ENCODE measurements around the gene EXOC6B.
A peak's percentile ranks its signal among the peaks of the same experiment; 100 is the strongest.

Gene EXOC6B

GRCh38 chr2:72154386-72154975, 671.4 kb downstream of the EXOC6B start:
- peak; percentile 54 for DNase-seq

- no peak for DNase-seq
Observed at GRCh38 chr2:72153924-72154323, 671.9 kb downstream of the EXOC6B start.

GRCh38 chr2:72153026-72153791, 672.6 kb downstream of the EXOC6B start:
- DNase-seq: no peak

- DNase-seq: no peak
Observed at GRCh38 chr2:72150861-72151356, 674.9 kb downstream of the EXOC6B start.

GRCh38 chr2:72150157-72150860, 675.5 kb downstream of the EXOC6B start:
- peak; percentile 97 for DNase-seq

- DNase-seq: no peak
Observed at GRCh38 chr2:72149556-72150156, 676.2 kb downstream of the EXOC6B start.

GRCh38 chr2:72148837-72149555, 676.8 kb downstream of the EXOC6B start:
- peak; percentile 70 for DNase-seq

GRCh38 chr2:72148003-72148836, 677.6 kb downstream of the EXOC6B start:
- peak; percentile 63 for DNase-seq

- peak; percentile 71 for DNase-seq
Observed at GRCh38 chr2:72147303-72147971, 678.4 kb downstream of the EXOC6B start, which contains the start of gene CYP26B1. Gene CYP26B1 (minus strand): TSS chr2:72147862. CDS start chr2:72147834, 28 bp downstream.

- DNase-seq: peak; percentile 64
Observed at GRCh38 chr2:72146347-72147302, 679.2 kb downstream of the EXOC6B start.

- DNase-seq: peak; percentile 51
Observed at GRCh38 chr2:72145658-72146329, 680.0 kb downstream of the EXOC6B start.

- peak; percentile 76 for DNase-seq
Observed at GRCh38 chr2:72145289-72145657, 680.6 kb downstream of the EXOC6B start.

- DNase-seq: peak; percentile 55
Observed at GRCh38 chr2:72144632-72145288, 681.1 kb downstream of the EXOC6B start.

- DNase-seq: peak; percentile 60
Observed at GRCh38 chr2:72144274-72144631, 681.6 kb downstream of the EXOC6B start.

- peak; percentile 73 for DNase-seq
Observed at GRCh38 chr2:72143441-72144273, 682.2 kb downstream of the EXOC6B start.

- peak; percentile 83 for DNase-seq
Observed at GRCh38 chr2:72142570-72143440, 683.0 kb downstream of the EXOC6B start.

All from eye (tissue), 1 donor.